HEK293 (cell line): Measurements from ENCODE around the gene PDC.

Experiments used
- CTCF ChIA-PET: fragments of 350-600 bp; formaldehyde crosslinking; extraction: SDS; loops from one replicate; lab custom pipeline; 2021; ENCODE audit warnings: antibody characterized with exemption; lab: Yijun Ruan, JAX
- POLR2A ChIA-PET: fragments of 300-600 bp; formaldehyde crosslinking; extraction: SDS; loops from one replicate; lab custom pipeline; 2020; ENCODE audit warnings: antibody characterized with exemption, inconsistent platforms; lab: Yijun Ruan, JAX
- H3K27ac ChIP-seq: fragments of 200-500 bp; sonication (Bioruptor generic); 2 replicates; pipeline ENCODE4 v1.5.1; 2014; ENCODE audit warnings: low read depth, low read length, control low read depth, inconsistent platforms; ENCODE audit errors: extremely low read depth
- H3K36me3 ChIP-seq, 2 experiments: fragments of 200-500 bp in 1 of 2; sonication (Bioruptor generic) in 1 of 2; 1 replicate in 1 of 2; 2 replicates in 1 of 2; pipeline ENCODE4 v1.5.1; 2014 to 2017; ENCODE audit warnings: inconsistent platforms in 2 of 2, low read length in 2 of 2; ENCODE audit not compliant: control insufficient read depth in 2 of 2, insufficient read depth in 1 of 2
- H3K4me1 ChIP-seq: fragments of 200-500 bp; sonication (Bioruptor generic); 2 replicates; pipeline ENCODE4 v1.5.1; 2014; ENCODE audit warnings: mild to moderate bottlenecking, low read length, inconsistent platforms; ENCODE audit not compliant: control insufficient read depth, insufficient read depth
- H3K4me3 ChIP-seq: 2 replicates; pipeline ENCODE4 v1.5.1; 2011; ENCODE audit warnings: low read depth, mild to moderate bottlenecking, control low read depth, low read length, moderate library complexity
- H3K9me3 ChIP-seq: fragments of 200-500 bp; sonication (Bioruptor generic); 2 replicates; pipeline ENCODE4 v1.5.1; 2014; ENCODE audit warnings: low read depth, low read length, inconsistent platforms; ENCODE audit not compliant: control insufficient read depth, insufficient read depth
- GLI2 ChIP-seq: fragments of 450-650 bp; formaldehyde crosslinking; IDR thresholded peaks from 2 replicates; pipeline ENCODE4; 2017; ENCODE audit warnings: missing biosample characterization, missing genetic modification characterization, low read depth, borderline replicate concordance
- GLIS2 ChIP-seq: fragments of 450-650 bp; formaldehyde crosslinking; IDR thresholded peaks from 2 replicates; pipeline ENCODE4 v1.5.1; 2016; ENCODE audit warnings: missing biosample characterization, missing genetic modification characterization
- KLF10 ChIP-seq: fragments of 450-650 bp; IDR thresholded peaks from 2 replicates; pipeline ENCODE4 v1.5.1; 2018; ENCODE audit warnings: missing biosample characterization, mild to moderate bottlenecking, missing genetic modification characterization
- MYNN ChIP-seq: fragments of 450-650 bp; formaldehyde crosslinking; IDR thresholded peaks from 2 replicates; pipeline ENCODE4 v1.5.1; 2016; ENCODE audit warnings: missing biosample characterization, missing genetic modification characterization, borderline replicate concordance
- OSR2 ChIP-seq: fragments of 450-650 bp; formaldehyde crosslinking; IDR thresholded peaks from 2 replicates; pipeline ENCODE4 v1.5.1; 2016; ENCODE audit warnings: missing biosample characterization, missing genetic modification characterization
- WT1 ChIP-seq: fragments of 450-650 bp; formaldehyde crosslinking; IDR thresholded peaks from 2 replicates; pipeline ENCODE4 v1.5.1; 2016; ENCODE audit warnings: missing biosample characterization, missing genetic modification characterization
- ZNF138 ChIP-seq: fragments of 450-650 bp; formaldehyde crosslinking; IDR thresholded peaks from 2 replicates; pipeline ENCODE4 v1.5.1; 2016; ENCODE audit warnings: missing biosample characterization, missing genetic modification characterization, borderline replicate concordance
- ZNF175 ChIP-seq: fragments of 450-650 bp; formaldehyde crosslinking; IDR thresholded peaks from 2 replicates; pipeline ENCODE4 v1.5.1; 2016; ENCODE audit warnings: missing biosample characterization, missing genetic modification characterization
- ZNF184 ChIP-seq: fragments of 450-650 bp; IDR thresholded peaks from 2 replicates; pipeline ENCODE4 v1.5.1; 2018; ENCODE audit warnings: missing biosample characterization, mild to moderate bottlenecking, missing genetic modification characterization
- ZNF202 ChIP-seq: fragments of 450-650 bp; formaldehyde crosslinking; IDR thresholded peaks from 2 replicates; pipeline ENCODE4 v1.5.1; 2016; ENCODE audit warnings: missing biosample characterization, missing genetic modification characterization, borderline replicate concordance
- ZNF223 ChIP-seq: fragments of 450-650 bp; formaldehyde crosslinking; IDR thresholded peaks from 2 replicates; pipeline ENCODE4 v1.5.1; 2016; ENCODE audit warnings: missing biosample characterization, missing genetic modification characterization
- ZNF239 ChIP-seq: fragments of 450-650 bp; formaldehyde crosslinking; IDR thresholded peaks from 2 replicates; pipeline ENCODE4 v1.5.1; 2016; ENCODE audit warnings: missing biosample characterization, missing genetic modification characterization
- ZNF311 ChIP-seq: fragments of 450-650 bp; formaldehyde crosslinking; IDR thresholded peaks from 2 replicates; pipeline ENCODE4 v1.5.1; 2017; ENCODE audit warnings: missing biosample characterization, missing genetic modification characterization, borderline replicate concordance
- ZNF362 ChIP-seq: fragments of 450-650 bp; formaldehyde crosslinking; IDR thresholded peaks from 2 replicates; pipeline ENCODE4 v1.5.1; 2016; ENCODE audit warnings: missing biosample characterization, missing genetic modification characterization
- ZNF366 ChIP-seq: fragments of 450-650 bp; formaldehyde crosslinking; conservative IDR thresholded peaks from 2 replicates; pipeline ENCODE4 v1.5.1; 2016; ENCODE audit warnings: missing biosample characterization, missing genetic modification characterization
- ZNF391 ChIP-seq: fragments of 450-650 bp; formaldehyde crosslinking; IDR thresholded peaks from 2 replicates; pipeline ENCODE4 v1.5.1; 2016; ENCODE audit warnings: low read depth, missing biosample characterization, missing genetic modification characterization, borderline replicate concordance
- ZNF404 ChIP-seq: fragments of 450-650 bp; formaldehyde crosslinking; IDR thresholded peaks from 2 replicates; pipeline ENCODE4 v1.5.1; 2017; ENCODE audit warnings: missing biosample characterization, missing genetic modification characterization
- ZNF501 ChIP-seq: fragments of 450-650 bp; formaldehyde crosslinking; IDR thresholded peaks from 2 replicates; pipeline ENCODE4 v1.5.1; 2016; ENCODE audit warnings: missing biosample characterization, missing genetic modification characterization
- ZNF510 ChIP-seq: fragments of 450-650 bp; formaldehyde crosslinking; IDR thresholded peaks from 2 replicates; pipeline ENCODE4 v1.5.1; 2018; ENCODE audit warnings: mild to moderate bottlenecking, missing genetic modification characterization, missing biosample characterization; ENCODE audit not compliant: insufficient replicate concordance
- ZNF529 ChIP-seq: fragments of 450-650 bp; formaldehyde crosslinking; IDR thresholded peaks from 2 replicates; pipeline ENCODE4 v1.5.1; 2017; ENCODE audit warnings: missing genetic modification characterization, missing biosample characterization; ENCODE audit not compliant: insufficient replicate concordance
- ZNF560 ChIP-seq: fragments of 450-650 bp; formaldehyde crosslinking; IDR thresholded peaks from 2 replicates; pipeline ENCODE4 v1.5.1; 2017; ENCODE audit warnings: missing biosample characterization, missing genetic modification characterization, borderline replicate concordance
- ZNF629 ChIP-seq: fragments of 450-650 bp; formaldehyde crosslinking; IDR thresholded peaks from 2 replicates; pipeline ENCODE4 v1.5.1; 2017; ENCODE audit warnings: missing biosample characterization, missing genetic modification characterization
- ZNF654 ChIP-seq: fragments of 450-650 bp; formaldehyde crosslinking; IDR thresholded peaks from 2 replicates; pipeline ENCODE4 v1.5.1; 2016; ENCODE audit warnings: low read depth, missing biosample characterization, missing genetic modification characterization
- ZNF670 ChIP-seq: fragments of 450-650 bp; formaldehyde crosslinking; IDR thresholded peaks from 2 replicates; pipeline ENCODE4 v1.5.1; 2016; ENCODE audit warnings: missing biosample characterization, missing genetic modification characterization, low read depth
- ZSCAN4 ChIP-seq: fragments of 450-650 bp; formaldehyde crosslinking; IDR thresholded peaks from 2 replicates; pipeline ENCODE4 v1.5.1; 2017; ENCODE audit warnings: missing biosample characterization, missing genetic modification characterization

The PDC gene

GRCh38 chr1:186498695-186499389 lies 37.9 kb upstream of the PDC start:
- ChIA-PET POLR2A (no interaction called here), CTCF (interaction anchor here (0.6 kb wide), 1 partner anchor 486 kb away, joined by 5 read pairs; no protein-coding TSS in a partner anchor)
- no peak for TF ChIP-seq ZNF184
- no peak overlapping the region for H3K27ac ChIP-seq
- H3K9me3 ChIP-seq: no peaks in the 10 kb centered on the region
- H3K4me1 ChIP-seq: no peaks in the 10 kb centered on the region
- H3K36me3 ChIP-seq: no peaks in the 10 kb centered on the region
- H3K4me3 ChIP-seq: no peak overlapping the region

GRCh38 chr1:186498071-186498470 lies 37.2 kb upstream of the PDC start:
- no peaks in the 10 kb centered on the region for H3K36me3 ChIP-seq
- POLR2A ChIA-PET: no interaction called here

GRCh38 chr1:186497651-186498050 lies 36.7 kb upstream of the PDC start:
- H3K36me3 ChIP-seq: no peaks in the 10 kb centered on the region
- H3K4me3 ChIP-seq: no peak overlapping the region
- ChIA-PET POLR2A (no interaction called here), CTCF (interaction anchor here (0.6 to 0.9 kb wide), 3 partner anchors 15 to 233 kb away, joined by 3 to 6 read pairs (median 3); no protein-coding TSS in a partner anchor)
- no peaks in the 10 kb centered on the region for H3K4me1 ChIP-seq
- no peak for TF ChIP-seq ZNF391 (tag by site-specific recombination)
- TF ChIP-seq ZNF175 (tag by site-specific recombination): no peak
- TF ChIP-seq ZNF202 (tag by site-specific recombination): no peak
- TF ChIP-seq ZNF366: no peak
- TF ChIP-seq WT1 (tag by site-specific recombination): no peak
- TF ChIP-seq ZNF670 (tag by site-specific recombination): no peak
- TF ChIP-seq ZNF239: no peak
- no peak for TF ChIP-seq ZNF529 (tag by site-specific recombination)
- TF ChIP-seq MYNN (tag by site-specific recombination): no peak
- TF ChIP-seq ZNF629 (tag by site-specific recombination): no peak
- H3K27ac ChIP-seq: no peak overlapping the region
- no peaks in the 10 kb centered on the region for H3K9me3 ChIP-seq

More at GRCh38 chr1:186498071-186498470, 37.2 kb upstream of the PDC start:
- Histone ChIP-seq H3K4me1 (no peaks in the 10 kb centered on the region), H3K27ac (no peak overlapping the region), H3K4me3 (no peak overlapping the region), H3K9me3 (no peaks in the 10 kb centered on the region)
- no peak for TF ChIP-seq ZNF510 (tag by site-specific recombination)
- TF ChIP-seq ZNF138 (tag by site-specific recombination): no peak
- TF ChIP-seq ZNF311 (tag by site-specific recombination): no peak
- TF ChIP-seq ZNF202 (tag by site-specific recombination): no peak
- no peak for TF ChIP-seq KLF10
- no peak for TF ChIP-seq ZNF404 (tag by site-specific recombination)
- TF ChIP-seq ZNF362 (tag by site-specific recombination): no peak
- TF ChIP-seq GLIS2 (tag by site-specific recombination): no peak
- TF ChIP-seq GLI2 (tag by site-specific recombination): no peak
- no peak for TF ChIP-seq ZNF501 (tag by site-specific recombination)
- no peak for TF ChIP-seq ZNF223
- TF ChIP-seq ZNF654 (tag by site-specific recombination): no peak
- no peak for TF ChIP-seq ZSCAN4 (tag by site-specific recombination)
- TF ChIP-seq OSR2 (tag by site-specific recombination): no peak
- TF ChIP-seq ZNF560 (tag by site-specific recombination): no peak
- CTCF ChIA-PET: interaction anchor here (0.6 kb wide), 2 partner anchors 234 to 487 kb away, joined by 3 to 5 read pairs; no protein-coding TSS in a partner anchor
